ENCODE data around the gene NHSL1.

NHSL1 gene

GRCh38 chr6:138439546-138439945 is 59.7 kb downstream of the NHSL1 start:
- H3K36me3 ChIP-seq (replicated peaks; ENCODE audit: insufficient read depth, low read length): no peaks in the 10 kb centered on the region
- H3K4me2 ChIP-seq (ENCODE audit: low read depth, low read length): no peak overlapping the region
- no peaks in the 10 kb centered on the region for H3K9me2 ChIP-seq (replicated peaks; ENCODE audit: insufficient read depth, low read length)
- DNase-seq: no peak
- no peaks in the 10 kb centered on the region for H4K20me1 ChIP-seq (ENCODE audit: insufficient read depth, low read length)
- no peaks in the 10 kb centered on the region for H3K79me2 ChIP-seq (ENCODE audit: low read length)
- no peak overlapping the region for H2AFZ ChIP-seq (ENCODE audit: low read length)
- H3K4me1 ChIP-seq (ENCODE audit: low read length): no peaks in the 10 kb centered on the region
- H3F3A ChIP-seq (ENCODE audit: insufficient read depth, low read length): no peaks in the 10 kb centered on the region
- H3K9ac ChIP-seq (ENCODE audit: low read length): no peak overlapping the region
- no peaks in the 10 kb centered on the region for H3K27me3 ChIP-seq (replicated peaks; ENCODE audit: insufficient read depth, low read length)
- no peak for TF ChIP-seq EZH2 (optimal IDR thresholded peaks at IDR 0.05; ENCODE audit: low read depth, low read length)
- TF ChIP-seq CTCF (IDR thresholded peaks at IDR 0.05; ENCODE audit: low read length): no peak
- TF ChIP-seq EZH2phosphoT487 (IDR thresholded peaks at IDR 0.05; ENCODE audit: low read length): no peak
- no peak overlapping the region for H3K4me3 ChIP-seq (ENCODE audit: low read length)
- H3K27ac ChIP-seq (ENCODE audit: low read length): no peak overlapping the region
- H3K9me3 ChIP-seq (replicated peaks; ENCODE audit: insufficient read depth, low read length): no peaks in the 10 kb centered on the region

- Histone ChIP-seq H3F3A (ENCODE audit: insufficient read depth, low read length) (no peaks in the 10 kb centered on the region), H3K9ac (ENCODE audit: low read length) (no peak overlapping the region), H3K36me3 (replicated peaks; ENCODE audit: insufficient read depth, low read length) (no peaks in the 10 kb centered on the region), H3K27me3 (replicated peaks; ENCODE audit: insufficient read depth, low read length) (no peaks in the 10 kb centered on the region), H3K9me2 (replicated peaks; ENCODE audit: insufficient read depth, low read length) (no peaks in the 10 kb centered on the region), H3K4me1 (ENCODE audit: low read length) (no peaks in the 10 kb centered on the region), H4K20me1 (ENCODE audit: insufficient read depth, low read length) (no peaks in the 10 kb centered on the region), H2AFZ (ENCODE audit: low read length) (no peak overlapping the region), H3K4me2 (ENCODE audit: low read depth, low read length) (no peak overlapping the region), H3K4me3 (ENCODE audit: low read length) (no peak overlapping the region), H3K27ac (ENCODE audit: low read length) (no peak overlapping the region), H3K9me3 (replicated peaks; ENCODE audit: insufficient read depth, low read length) (no peaks in the 10 kb centered on the region), H3K79me2 (ENCODE audit: low read length) (no peaks in the 10 kb centered on the region)
- no peak for TF ChIP-seq EZH2phosphoT487 (IDR thresholded peaks at IDR 0.05; ENCODE audit: low read length)
- TF ChIP-seq CTCF (IDR thresholded peaks at IDR 0.05; ENCODE audit: low read length): no peak
- no peak for TF ChIP-seq EZH2 (optimal IDR thresholded peaks at IDR 0.05; ENCODE audit: low read depth, low read length)
- no peak for DNase-seq
Measured at GRCh38 chr6:138434925-138435324, 64.4 kb downstream of the NHSL1 start.

GRCh38 chr6:138434096-138434495 is 65.2 kb downstream of the NHSL1 start:
- Histone ChIP-seq H3K36me3 (replicated peaks; ENCODE audit: insufficient read depth, low read length) (no peaks in the 10 kb centered on the region), H3K4me3 (ENCODE audit: low read length) (no peak overlapping the region), H3K27me3 (replicated peaks; ENCODE audit: insufficient read depth, low read length) (no peaks in the 10 kb centered on the region), H4K20me1 (ENCODE audit: insufficient read depth, low read length) (no peaks in the 10 kb centered on the region), H3K9me2 (replicated peaks; ENCODE audit: insufficient read depth, low read length) (no peaks in the 10 kb centered on the region), H3K4me2 (ENCODE audit: low read depth, low read length) (no peak overlapping the region), H3K27ac (ENCODE audit: low read length) (no peak overlapping the region), H3K79me2 (ENCODE audit: low read length) (no peaks in the 10 kb centered on the region), H2AFZ (ENCODE audit: low read length) (no peak overlapping the region), H3K9me3 (replicated peaks; ENCODE audit: insufficient read depth, low read length) (no peaks in the 10 kb centered on the region), H3F3A (ENCODE audit: insufficient read depth, low read length) (no peaks in the 10 kb centered on the region), H3K9ac (ENCODE audit: low read length) (no peak overlapping the region), H3K4me1 (ENCODE audit: low read length) (no peaks in the 10 kb centered on the region)
- no peak for DNase-seq
- no peak for TF ChIP-seq CTCF (IDR thresholded peaks at IDR 0.05; ENCODE audit: low read length)
- TF ChIP-seq EZH2 (optimal IDR thresholded peaks at IDR 0.05; ENCODE audit: low read depth, low read length): no peak
- no peak for TF ChIP-seq EZH2phosphoT487 (IDR thresholded peaks at IDR 0.05; ENCODE audit: low read length)

Measured in MM.1S (cell line).